Fibroblast of lung (primary cell): ENCODE data around the gene LRRC59.

Experiments
- CTCF ChIP-seq, 2 donors: IDR thresholded peaks in 1 of 2; conservative IDR thresholded peaks in 1 of 2; 1 replicate in 1 of 2; 2 replicates in 1 of 2; pipeline ENCODE4 v1.5.1; 2011 to 2012; ENCODE audit warnings: low read length in 2 of 2, control low read depth in 1 of 2, inconsistent platforms in 1 of 2, low read depth in 1 of 2, mild to moderate bottlenecking in 1 of 2
- EZH2 ChIP-seq: IDR thresholded peaks from 2 replicates; pipeline ENCODE4 v1.5.1; 2012; ENCODE audit warnings: low read length, control low read depth, mild to moderate bottlenecking; ENCODE audit errors: missing control alignments

GRCh38 chr17:50373705-50374104 lies 23.6 kb downstream of the LRRC59 start:
- TF ChIP-seq CTCF (conservative IDR thresholded peaks at IDR 0.05 in 1 of 2, IDR thresholded peaks at IDR 0.05 in 1 of 2; ENCODE audit: low read depth in 1 of 2, low read length in 2 of 2): no peak
- TF ChIP-seq EZH2: no peak
